ENCODE results near the gene RANBP10. TPM values are rescaled to one million over a fixed set of nuclear protein-coding genes. Genes with fewer than 3 reads are reported as not detected.

RANBP10 gene
- total and polyA plus RNA-seq, 2 of the 13 experiments (the other 11 are each of a cell fraction or from before 2014, with no cell fraction given), result 9.2 to 22.7 TPM

DNA sequence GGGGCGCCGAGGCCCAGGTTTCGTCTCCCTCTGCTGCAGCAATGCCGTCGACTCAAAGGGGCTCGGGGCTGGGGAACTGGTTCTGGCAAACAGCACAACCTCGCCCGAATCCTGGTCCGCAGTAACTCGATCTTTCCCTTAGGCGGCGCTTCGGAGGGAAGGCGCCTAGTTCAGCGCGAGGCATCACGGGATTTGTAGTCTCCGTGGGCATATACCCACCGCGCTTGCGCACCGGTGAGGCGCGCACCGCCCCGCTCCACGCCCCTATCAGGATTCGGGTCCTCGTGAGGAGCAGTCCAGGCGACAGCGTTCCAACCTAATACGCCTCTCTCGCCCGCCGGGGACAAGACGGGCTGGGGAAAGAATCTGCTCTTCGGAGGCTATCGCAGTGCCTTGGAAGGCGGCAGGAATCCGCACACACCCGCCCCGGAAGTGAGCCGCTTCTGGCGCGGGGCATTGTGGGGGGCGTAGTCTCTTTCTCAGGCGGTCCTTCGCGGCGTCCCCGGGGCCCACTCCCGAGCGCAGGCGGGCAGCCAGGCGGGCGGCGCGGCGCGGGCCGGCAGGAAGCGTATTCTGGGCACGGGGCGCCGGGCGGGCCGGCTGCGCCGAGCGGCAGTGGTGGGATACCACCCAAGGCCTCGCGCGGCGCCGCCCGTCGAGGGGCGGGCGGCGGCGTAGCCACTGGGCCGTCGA is 35.6 kb upstream of the RANBP10 start, which contains the start of gene THAP11 (continued):
- TF ChIP-seq DDIT3 (CRISPR knock-in tag; IDR thresholded peaks at IDR 0.05) (no peak), REST (IDR thresholded peaks at IDR 0.05; ENCODE audit: borderline replicate concordance in 1 of 2, low read depth in 1 of 2, low read length in 2 of 2) (no peak; a peak in 1 of 4 replicates), ZNF766 (CRISPR knock-in tag; IDR thresholded peaks at IDR 0.05; ENCODE audit: borderline replicate concordance) (no peak), RBM22 (optimal IDR thresholded peaks at IDR 0.05; ENCODE audit: low read length) (no peak), NFYC (CRISPR knock-in tag; IDR thresholded peaks at IDR 0.05) (peak; percentile 60; the same call in 1 of the 2 replicates), ZNF615 (CRISPR knock-in tag; IDR thresholded peaks at IDR 0.05; ENCODE audit: borderline replicate concordance) (no peak), ZNF879 (CRISPR knock-in tag; IDR thresholded peaks at IDR 0.05) (no peak), SIX4 (CRISPR knock-in tag; IDR thresholded peaks at IDR 0.05) (peak; percentile 70), GATAD2A (CRISPR knock-in tag; IDR thresholded peaks at IDR 0.05) (peak; percentile 75), ZMAT5 (CRISPR knock-in tag; IDR thresholded peaks at IDR 0.05; ENCODE audit: borderline replicate concordance, low read depth) (no peak), MTA3 (CRISPR knock-in tag; IDR thresholded peaks at IDR 0.05) (no peak), ZNF367 (CRISPR knock-in tag; IDR thresholded peaks at IDR 0.05; ENCODE audit: borderline replicate concordance) (no peak), NR2F1 (CRISPR knock-in tag; IDR thresholded peaks at IDR 0.05) (no peak), POLR2G (IDR thresholded peaks at IDR 0.05; ENCODE audit: low read depth, low read length) (peak; percentile 83), ZNF430 (CRISPR knock-in tag; IDR thresholded peaks at IDR 0.05) (peak; percentile 54), MAFF (IDR thresholded peaks at IDR 0.05; ENCODE audit: low read depth, low read length) (no peak), ZNF614 (CRISPR knock-in tag; IDR thresholded peaks at IDR 0.05; ENCODE audit: borderline replicate concordance) (peak; percentile 88; the same call in 1 of the 2 replicates), MIER2 (CRISPR knock-in tag; IDR thresholded peaks at IDR 0.05) (peak; percentile 56; the same call in 1 of the 2 replicates), KLF13 (CRISPR knock-in tag; IDR thresholded peaks at IDR 0.05) (peak; percentile 94), ZNF883 (CRISPR knock-in tag; IDR thresholded peaks at IDR 0.05; ENCODE audit: not compliant biosample characterization) (peak; percentile 72), POGZ (CRISPR knock-in tag; IDR thresholded peaks at IDR 0.05) (0 out of 2 replicates have a peak, but pooled peaks have one; percentile 39), CSRNP2 (CRISPR knock-in tag; conservative IDR thresholded peaks at IDR 0.05; ENCODE audit: low read depth) (no peak)
- TF ChIP-seq, protein P1, sequence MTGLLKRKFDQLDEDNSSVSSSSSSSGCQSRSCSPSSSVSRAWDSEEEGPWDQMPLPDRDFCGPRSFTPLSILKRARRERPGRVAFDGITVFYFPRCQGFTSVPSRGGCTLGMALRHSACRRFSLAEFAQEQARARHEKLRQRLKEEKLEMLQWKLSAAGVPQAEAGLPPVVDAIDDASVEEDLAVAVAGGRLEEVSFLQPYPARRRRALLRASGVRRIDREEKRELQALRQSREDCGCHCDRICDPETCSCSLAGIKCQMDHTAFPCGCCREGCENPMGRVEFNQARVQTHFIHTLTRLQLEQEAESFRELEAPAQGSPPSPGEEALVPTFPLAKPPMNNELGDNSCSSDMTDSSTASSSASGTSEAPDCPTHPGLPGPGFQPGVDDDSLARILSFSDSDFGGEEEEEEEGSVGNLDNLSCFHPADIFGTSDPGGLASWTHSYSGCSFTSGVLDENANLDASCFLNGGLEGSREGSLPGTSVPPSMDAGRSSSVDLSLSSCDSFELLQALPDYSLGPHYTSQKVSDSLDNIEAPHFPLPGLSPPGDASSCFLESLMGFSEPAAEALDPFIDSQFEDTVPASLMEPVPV (CRISPR knock-in tag; IDR thresholded peaks at IDR 0.05), result no peak

Measured in HepG2 (cell line).